GM21737 (cell line): ENCODE results near the gene QRFP.

Experiments
- ATAC-seq: cut with Tn5 transposase; IDR thresholded peaks from one replicate; pipeline ENCODE4 v1.9.1; 2021; ENCODE audit warnings: mild to moderate bottlenecking, moderate library complexity; ENCODE audit not compliant: unreplicated experiment

The QRFP gene

GRCh38 chr9:130934246-130934645 lies 37.6 kb upstream of the QRFP start:
- no peak for ATAC-seq

DNA sequence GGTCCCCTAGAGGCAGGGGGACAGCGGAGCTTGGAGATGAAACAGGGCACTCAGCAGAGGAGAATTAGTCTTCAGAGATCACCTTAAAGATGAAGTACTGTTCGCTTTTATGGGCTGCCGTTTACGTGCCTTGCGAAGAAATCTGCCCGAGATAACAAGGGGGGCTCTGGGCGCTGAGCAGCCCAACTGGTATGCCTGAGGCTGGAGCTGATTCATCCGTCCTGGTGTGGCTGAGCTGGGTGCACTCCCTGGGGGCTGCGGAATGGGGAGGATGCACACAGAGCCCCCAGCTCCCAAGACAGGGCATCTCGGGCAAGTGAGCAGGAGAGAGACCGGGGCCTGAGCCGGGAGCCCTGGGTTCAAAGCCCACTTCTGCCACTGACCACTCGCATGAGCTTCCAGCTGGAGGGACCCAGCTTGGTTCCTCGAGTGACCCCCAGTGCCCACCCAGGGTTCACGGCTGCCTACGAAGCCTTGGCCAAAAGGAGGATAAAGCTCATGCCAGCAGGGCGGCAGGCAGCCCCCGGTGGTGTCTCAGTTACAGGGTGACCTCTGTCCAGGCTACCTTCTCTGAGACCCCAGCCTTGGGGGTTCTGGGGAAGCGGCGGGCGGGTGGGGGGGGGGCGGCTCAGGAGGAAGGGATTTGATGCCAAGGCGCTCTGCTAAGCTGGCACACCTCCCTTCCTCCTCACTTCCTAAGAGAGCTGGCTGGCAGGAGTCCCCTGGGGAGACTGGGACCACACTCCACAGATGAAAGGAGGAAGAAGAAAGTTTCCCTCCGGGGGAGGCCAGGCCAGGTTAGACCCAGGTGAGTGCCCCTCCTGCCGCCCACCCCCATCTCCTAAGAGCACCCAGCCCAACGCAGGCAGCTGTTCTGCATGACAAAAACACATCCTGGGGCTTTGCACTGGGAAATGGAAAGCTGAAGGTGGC lies 36.8 kb upstream of the QRFP start:
- no peak for ATAC-seq

DNA sequence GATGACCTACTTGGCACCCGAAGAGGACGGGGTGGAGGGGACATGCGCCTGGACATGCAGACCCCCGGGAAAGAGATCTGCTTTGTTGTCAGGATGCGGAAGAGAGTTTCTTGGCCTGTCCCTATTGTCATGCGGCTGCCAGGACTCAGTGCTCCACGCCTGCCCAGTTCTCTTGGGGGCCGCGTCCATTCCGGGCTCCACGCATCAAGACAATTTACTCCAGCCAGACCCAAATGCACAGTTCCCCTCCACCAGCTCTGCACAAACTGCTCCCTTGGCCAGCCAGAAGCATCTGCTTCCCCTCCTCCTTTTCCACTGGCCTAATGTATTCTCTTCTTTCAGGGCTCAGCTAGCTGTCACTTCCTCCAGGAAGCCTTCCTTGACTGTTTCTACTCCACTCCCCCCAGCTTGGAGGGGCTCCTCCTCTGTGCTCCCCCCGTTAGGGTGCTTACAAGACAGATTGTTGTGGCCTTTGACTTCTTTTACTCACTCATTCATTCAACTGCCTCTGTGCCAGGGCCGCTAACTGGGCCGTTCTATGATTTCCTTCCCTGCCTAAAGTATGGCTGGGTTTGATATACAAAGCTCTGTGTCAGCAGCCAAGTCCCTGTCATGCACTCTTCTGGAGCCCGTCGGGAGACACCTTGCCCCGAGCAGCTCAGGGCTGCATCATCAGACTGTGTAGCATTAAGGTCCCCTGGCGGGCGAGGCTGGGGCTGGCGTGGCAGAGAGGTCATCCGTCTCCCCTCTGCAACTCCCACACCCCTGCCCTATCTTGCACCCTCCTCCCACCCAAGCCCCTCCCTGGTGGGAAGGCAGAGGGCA lies 35.9 kb upstream of the QRFP start:
- no peak for ATAC-seq

DNA sequence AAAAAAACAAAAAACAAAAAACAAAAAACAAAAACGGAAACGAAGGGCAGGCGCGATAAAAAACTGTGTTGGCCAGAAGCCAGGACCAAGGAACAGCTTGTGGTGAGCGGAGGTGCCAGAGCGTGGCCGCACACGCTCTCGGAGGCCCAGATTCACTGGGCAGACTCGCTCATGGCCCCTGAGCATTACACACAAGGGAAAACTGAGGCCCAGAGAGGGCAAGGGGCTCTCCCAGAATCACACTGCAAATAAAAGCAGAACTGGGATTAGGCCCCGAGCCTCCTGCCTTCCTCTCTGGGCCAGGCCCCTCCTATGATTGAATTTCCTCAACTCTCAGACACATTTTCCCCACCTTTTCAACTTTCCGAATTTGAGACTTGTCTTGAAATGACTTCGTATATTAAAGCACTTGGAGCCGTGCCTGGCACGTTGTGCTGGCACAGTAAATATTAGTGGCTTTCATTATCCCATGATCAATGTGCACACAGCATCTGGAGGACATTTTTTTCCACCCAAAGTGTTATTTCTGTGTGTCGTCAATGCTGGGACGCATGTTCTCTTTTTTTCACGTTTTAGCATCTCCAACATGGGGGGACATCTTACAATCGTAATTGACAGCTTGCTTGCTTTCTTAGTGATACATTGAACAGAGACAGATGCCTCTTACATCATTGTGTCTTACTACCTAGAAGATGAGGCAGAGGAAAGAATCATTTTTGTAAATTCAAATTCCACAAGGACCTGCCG lies 35.1 kb upstream of the QRFP start:
- ATAC-seq, result no peak

- no peak for ATAC-seq
Observed at GRCh38 chr9:130930804-130931349, 34.3 kb upstream of the QRFP start.

GRCh38 chr9:130930132-130930803 lies 33.7 kb upstream of the QRFP start:
- ATAC-seq, result no peak

- ATAC-seq, result no peak
Observed at GRCh38 chr9:130929571-130930038, 33.0 kb upstream of the QRFP start.

GRCh38 chr9:130927995-130928900 lies 31.6 kb upstream of the QRFP start:
- no peak for ATAC-seq

DNA sequence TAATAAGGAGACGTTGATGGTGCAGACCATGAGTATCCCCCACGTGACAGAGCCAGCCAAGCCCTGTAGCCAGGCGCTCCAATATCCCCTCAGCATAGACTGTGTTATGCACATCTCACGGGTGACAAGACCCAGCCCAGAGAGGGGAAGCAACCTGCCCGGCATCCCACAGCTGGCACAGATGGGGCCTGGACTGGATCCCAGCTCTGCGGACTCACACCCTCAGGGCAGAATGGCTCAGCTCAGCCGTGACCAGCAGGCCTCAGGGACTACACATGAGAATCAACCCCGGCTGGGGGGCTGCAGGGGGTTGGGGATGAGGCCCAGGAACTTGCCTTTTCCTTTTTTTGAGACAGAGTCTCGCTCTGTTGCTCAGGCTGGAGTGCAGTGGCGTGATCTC lies 30.7 kb upstream of the QRFP start:
- no peak for ATAC-seq

DNA sequence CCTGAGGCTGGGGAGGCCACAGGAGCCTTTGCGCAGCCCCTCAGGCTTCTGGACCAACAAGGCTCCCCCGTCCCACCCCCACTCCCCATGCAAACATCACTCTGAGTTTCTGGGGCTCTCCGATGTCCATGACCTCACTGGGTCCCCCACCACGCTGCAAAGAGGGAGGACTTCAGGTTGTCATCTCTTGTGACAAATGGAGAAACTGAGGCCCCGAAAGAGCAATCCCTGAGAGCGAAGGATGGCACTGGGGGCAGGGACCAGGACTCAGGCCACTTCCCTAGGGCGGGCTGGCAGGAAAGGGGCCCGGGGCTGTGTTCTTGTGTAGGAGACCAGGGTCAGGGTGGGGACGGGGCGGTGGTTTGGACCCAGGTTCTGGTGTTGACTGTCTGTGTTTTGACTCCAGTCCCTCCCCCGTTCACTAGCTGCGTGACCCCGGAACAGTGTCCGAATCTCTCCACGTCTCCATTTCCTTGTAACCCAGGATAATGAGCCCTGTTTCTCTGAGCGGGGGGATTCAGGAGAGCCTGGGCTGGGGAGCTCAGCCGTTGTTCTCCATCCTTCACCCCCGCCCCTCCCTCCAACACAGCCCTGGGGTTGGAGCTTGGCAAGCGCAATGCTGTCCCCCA lies 28.6 kb upstream of the QRFP start:
- ATAC-seq, result no peak

DNA sequence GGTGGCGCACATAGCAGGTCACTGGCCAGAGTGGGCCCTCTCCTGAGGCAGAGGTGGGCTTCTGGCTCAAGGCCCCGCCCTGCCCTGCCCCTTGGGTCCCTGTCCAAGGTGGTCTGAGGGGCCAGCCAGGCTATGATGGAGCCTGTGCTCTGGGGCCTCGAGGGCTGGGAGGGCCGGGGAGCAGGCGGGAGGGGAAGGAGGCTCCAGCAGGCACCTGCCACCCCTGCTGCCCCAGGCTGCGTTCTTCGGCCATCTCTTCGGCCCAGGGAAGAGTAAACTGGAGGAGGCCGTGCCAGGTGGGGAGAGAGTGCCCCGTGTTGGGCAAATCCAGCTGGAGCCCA lies 27.8 kb upstream of the QRFP start:
- ATAC-seq, result no peak

DNA sequence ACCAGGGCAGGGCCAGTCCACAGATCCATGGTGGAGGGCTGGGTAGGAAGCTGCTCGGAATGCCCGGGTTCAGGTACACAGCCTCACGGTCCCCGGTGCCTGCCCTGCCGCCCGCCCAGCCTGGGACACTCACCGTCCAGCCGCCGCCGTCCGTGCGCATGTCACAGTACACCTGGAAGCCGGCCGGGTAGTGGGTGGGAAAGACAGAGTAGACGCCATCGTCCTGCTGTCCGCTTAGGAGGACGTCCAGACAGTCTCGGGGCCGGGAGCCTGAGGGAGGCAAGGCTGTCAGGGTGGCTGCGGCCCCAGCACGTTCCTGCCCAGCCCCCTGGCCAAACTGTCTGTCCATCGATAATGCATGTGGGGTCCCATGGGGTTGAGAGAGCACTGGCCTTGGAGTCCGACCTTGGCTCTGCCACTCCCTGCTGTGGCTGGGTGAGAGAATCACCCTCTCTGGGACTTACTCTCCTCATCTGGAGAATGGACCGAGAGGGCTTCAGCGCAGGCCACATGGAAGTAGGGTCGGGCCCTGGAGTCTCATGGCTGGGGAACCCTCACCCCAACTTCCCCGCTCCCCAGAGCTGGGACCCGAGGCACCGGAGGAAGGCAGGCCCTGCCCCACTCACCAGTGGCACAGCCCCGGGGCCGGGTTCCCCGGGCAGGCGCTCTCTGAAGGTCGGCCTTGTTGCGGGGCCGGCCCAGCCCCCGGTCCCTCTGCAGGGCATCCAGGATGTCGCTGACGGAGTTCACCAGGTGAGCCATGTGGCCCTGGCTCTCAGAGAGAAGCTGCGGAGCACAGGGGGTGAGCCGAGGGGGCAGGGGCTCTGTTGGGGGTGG lies 27.2 kb upstream of the QRFP start:
- no peak for ATAC-seq

- ATAC-seq, result no peak
Observed at GRCh38 chr9:130922893-130923610, 26.4 kb upstream of the QRFP start.

DNA sequence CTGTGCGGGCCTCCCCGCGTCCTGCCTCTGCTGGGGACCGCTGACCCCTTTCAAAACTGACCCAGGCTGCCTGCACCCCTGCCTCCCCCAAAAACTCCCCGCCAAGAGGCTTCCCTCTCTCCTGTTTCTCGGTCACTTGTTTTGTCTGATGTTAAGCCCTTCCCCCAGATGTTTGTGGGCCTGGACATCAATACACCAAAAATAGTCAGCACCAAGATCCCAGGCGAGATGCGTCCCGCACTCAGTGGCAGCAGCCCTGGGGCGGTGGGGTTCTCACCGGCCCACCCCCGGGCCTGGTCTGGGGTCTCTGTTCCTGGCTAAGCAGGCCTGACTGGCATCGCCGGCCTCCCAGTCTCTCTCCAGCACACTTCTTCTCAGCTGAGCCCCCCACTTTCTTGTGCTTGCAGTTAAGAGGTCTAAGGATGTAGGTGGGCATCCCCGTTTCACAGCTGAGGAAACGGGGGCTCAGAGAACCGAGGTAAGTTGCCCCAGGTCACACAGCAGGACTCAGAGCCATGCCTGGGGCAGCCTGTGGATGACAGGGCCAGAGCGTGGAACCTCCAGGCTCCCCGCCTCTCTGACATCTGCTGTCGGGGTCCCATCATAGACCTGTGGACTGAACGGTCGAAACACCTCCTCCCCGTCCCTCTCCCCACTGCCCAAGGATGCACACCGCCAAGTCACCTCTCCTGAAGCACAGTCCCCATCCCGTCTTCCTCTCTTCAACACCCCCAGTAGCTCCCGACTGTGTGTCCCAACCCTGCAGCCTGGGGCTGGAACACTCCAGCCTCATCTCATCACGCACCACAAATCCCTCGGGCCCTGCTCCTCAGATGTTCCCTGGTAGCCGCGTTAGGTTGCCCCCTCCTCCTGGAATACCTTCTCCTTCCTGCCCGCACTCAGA lies 25.6 kb upstream of the QRFP start:
- no peak for ATAC-seq

GRCh38 chr9:130921300-130921988 lies 24.8 kb upstream of the QRFP start:
- no peak for ATAC-seq
